ENCODE measurements around the gene OPCML. TPM values are rescaled to one million over a fixed set of nuclear protein-coding genes. Genes with fewer than 3 reads are reported as not detected.

The OPCML gene
- total RNA-seq, 5 donors from 2014 or later (not counting 1 experiment from before 2014, with no cell fraction given), result not detected

GRCh38 chr11:133243832-133244231, 288.5 kb downstream of the OPCML start:
- no peaks in the 10 kb centered on the region for H3K9me3 ChIP-seq
- H3K36me3 ChIP-seq (ENCODE audit: control insufficient read depth in 2 of 2, extremely low read depth in 1 of 2, insufficient read depth in 1 of 2, low read length in 1 of 2), result no peaks in the 10 kb centered on the region
- 49% methylated on average over 2 of the region's 3 CpGs for WGBS (ENCODE audit: insufficient coverage)
- Mint-ChIP-seq H3K36me3 (no peaks in the 10 kb centered on the region), H3K27ac (no peak overlapping the region), H3K27me3 (peaks cover 2 to 5% of the 10 kb centered on the region in 2 donors), H3K4me1 (no peaks in the 10 kb centered on the region), H3K4me3 (no peak overlapping the region), H3K9me3 (peaks cover 0 to 9% (median 5%) of the 10 kb centered on the region in 3 donors)
- H3K4me1 ChIP-seq (ENCODE audit: control insufficient read depth in 1 of 2, extremely low read depth in 1 of 2, insufficient read depth in 2 of 2, low read length in 2 of 2), result no peaks in the 10 kb centered on the region
- POLR2A ChIA-PET, result no interaction called here
- CTCF ChIA-PET, result no interaction called here
- no peak overlapping the region for H3K27ac ChIP-seq (ENCODE audit: low read length)
- no peak overlapping the region for H3K4me3 ChIP-seq (ENCODE audit: control insufficient read depth in 1 of 2, extremely low read depth in 1 of 2, low read length in 1 of 2)
- no peaks in the 10 kb centered on the region for H3K27me3 ChIP-seq (replicated peaks in 1 of 2; ENCODE audit: control insufficient read depth in 2 of 2, extremely low read depth in 1 of 2, insufficient read depth in 2 of 2, low read length in 1 of 2)
- no peak for ATAC-seq (replicated peaks in 1 of 4)
- no peak for DNase-seq

- Histone ChIP-seq H3K27me3 (replicated peaks in 1 of 2; ENCODE audit: control insufficient read depth in 2 of 2, extremely low read depth in 1 of 2, insufficient read depth in 2 of 2, low read length in 1 of 2) (no peaks in the 10 kb centered on the region), H3K4me3 (ENCODE audit: control insufficient read depth in 1 of 2, extremely low read depth in 1 of 2, low read length in 1 of 2) (no peak overlapping the region), H3K36me3 (ENCODE audit: control insufficient read depth in 2 of 2, extremely low read depth in 1 of 2, insufficient read depth in 1 of 2, low read length in 1 of 2) (no peaks in the 10 kb centered on the region), H3K4me1 (ENCODE audit: control insufficient read depth in 1 of 2, extremely low read depth in 1 of 2, insufficient read depth in 2 of 2, low read length in 2 of 2) (no peaks in the 10 kb centered on the region), H3K27ac (ENCODE audit: low read length) (no peak overlapping the region), H3K9me3 (no peaks in the 10 kb centered on the region)
- WGBS (ENCODE audit: insufficient coverage), result no CpG with 5 or more reads among the region's 10 CpGs
- H3K4me3 Mint-ChIP-seq, result no peak overlapping the region
- no peaks in the 10 kb centered on the region for H3K36me3 Mint-ChIP-seq
- peaks cover 2 to 5% of the 10 kb centered on the region in 2 donors for H3K27me3 Mint-ChIP-seq
- ChIA-PET CTCF (no interaction called here), POLR2A (no interaction called here)
- no peak overlapping the region for H3K27ac Mint-ChIP-seq
- ATAC-seq (replicated peaks in 1 of 4) (no peak), DNase-seq (no peak)
- H3K4me1 Mint-ChIP-seq, result no peaks in the 10 kb centered on the region
- peaks cover 0 to 5% (median 5%) of the 10 kb centered on the region in 3 donors for H3K9me3 Mint-ChIP-seq
Observed at GRCh38 chr11:133240908-133241655, 291.2 kb downstream of the OPCML start.

DNA sequence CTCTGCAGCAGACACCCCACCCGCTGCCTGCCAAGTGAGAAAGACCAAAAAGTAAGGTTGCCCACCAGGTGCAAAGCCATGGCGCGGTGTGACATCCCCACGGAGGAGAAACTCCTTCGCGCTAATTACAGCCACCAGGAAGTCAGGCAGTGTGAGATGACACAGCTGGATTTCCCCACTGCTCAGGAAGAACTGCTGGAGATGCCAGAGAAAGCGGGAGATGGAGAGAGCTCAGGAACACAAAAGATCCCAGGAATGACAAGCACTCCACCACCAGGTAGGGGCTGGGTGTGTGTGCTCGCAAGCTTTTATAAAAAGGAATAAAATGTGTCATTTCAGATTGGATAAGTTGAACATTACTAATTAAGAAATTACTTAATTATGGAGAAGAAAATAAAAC, 292.7 kb downstream of the OPCML start:
- H3K9me3 ChIP-seq, result no peaks in the 10 kb centered on the region
- POLR2A ChIA-PET, result no interaction called here
- no peak overlapping the region for H3K4me3 Mint-ChIP-seq
- H3K4me1 Mint-ChIP-seq, result no peaks in the 10 kb centered on the region
- no peaks in the 10 kb centered on the region for H3K27me3 ChIP-seq (replicated peaks in 1 of 2; ENCODE audit: control insufficient read depth in 2 of 2, extremely low read depth in 1 of 2, insufficient read depth in 2 of 2, low read length in 1 of 2)
- H3K4me3 ChIP-seq (ENCODE audit: control insufficient read depth in 1 of 2, extremely low read depth in 1 of 2, low read length in 1 of 2), result no peak overlapping the region
- H3K4me1 ChIP-seq (ENCODE audit: control insufficient read depth in 1 of 2, extremely low read depth in 1 of 2, insufficient read depth in 2 of 2, low read length in 2 of 2), result no peaks in the 10 kb centered on the region
- H3K36me3 ChIP-seq (ENCODE audit: control insufficient read depth in 2 of 2, extremely low read depth in 1 of 2, insufficient read depth in 1 of 2, low read length in 1 of 2), result no peaks in the 10 kb centered on the region
- DNase-seq (no peak), ATAC-seq (replicated peaks in 1 of 4) (no peak)
- peaks cover 0 to 10% (median 6%) of the 10 kb centered on the region in 3 donors for H3K9me3 Mint-ChIP-seq
- 93% methylated on average over 7 of the region's 8 CpGs for WGBS (ENCODE audit: insufficient coverage)
- no peak overlapping the region for H3K27ac Mint-ChIP-seq
- H3K36me3 Mint-ChIP-seq, result no peaks in the 10 kb centered on the region
- no peak overlapping the region for H3K27ac ChIP-seq (ENCODE audit: low read length)
- H3K27me3 Mint-ChIP-seq, result peaks cover 2 to 5% of the 10 kb centered on the region in 2 donors
- CTCF ChIA-PET, result no interaction called here

- Mint-ChIP-seq H3K36me3 (no peaks in the 10 kb centered on the region), H3K9me3 (peaks cover 3 to 12% (median 11%) of the 10 kb centered on the region in 3 donors), H3K27ac (no peak overlapping the region), H3K27me3 (peaks cover 2 to 5% of the 10 kb centered on the region in 2 donors), H3K4me1 (no peaks in the 10 kb centered on the region), H3K4me3 (no peak overlapping the region)
- no peaks in the 10 kb centered on the region for H3K9me3 ChIP-seq
- H3K27ac ChIP-seq (ENCODE audit: low read length), result no peak overlapping the region
- WGBS (ENCODE audit: insufficient coverage), result 83% methylated on average over 5 of the region's 10 CpGs
- CTCF ChIA-PET, result no interaction called here
- H3K27me3 ChIP-seq (replicated peaks in 1 of 2; ENCODE audit: control insufficient read depth in 2 of 2, extremely low read depth in 1 of 2, insufficient read depth in 2 of 2, low read length in 1 of 2), result no peaks in the 10 kb centered on the region
- ATAC-seq (replicated peaks in 1 of 4), result no peak
- no peak for DNase-seq
- H3K36me3 ChIP-seq (ENCODE audit: control insufficient read depth in 2 of 2, extremely low read depth in 1 of 2, insufficient read depth in 1 of 2, low read length in 1 of 2), result no peaks in the 10 kb centered on the region
- no peaks in the 10 kb centered on the region for H3K4me1 ChIP-seq (ENCODE audit: control insufficient read depth in 1 of 2, extremely low read depth in 1 of 2, insufficient read depth in 2 of 2, low read length in 2 of 2)
- no peak overlapping the region for H3K4me3 ChIP-seq (ENCODE audit: control insufficient read depth in 1 of 2, extremely low read depth in 1 of 2, low read length in 1 of 2)
- POLR2A ChIA-PET, result no interaction called here
Observed at GRCh38 chr11:133238495-133238894, 293.8 kb downstream of the OPCML start.

DNA sequence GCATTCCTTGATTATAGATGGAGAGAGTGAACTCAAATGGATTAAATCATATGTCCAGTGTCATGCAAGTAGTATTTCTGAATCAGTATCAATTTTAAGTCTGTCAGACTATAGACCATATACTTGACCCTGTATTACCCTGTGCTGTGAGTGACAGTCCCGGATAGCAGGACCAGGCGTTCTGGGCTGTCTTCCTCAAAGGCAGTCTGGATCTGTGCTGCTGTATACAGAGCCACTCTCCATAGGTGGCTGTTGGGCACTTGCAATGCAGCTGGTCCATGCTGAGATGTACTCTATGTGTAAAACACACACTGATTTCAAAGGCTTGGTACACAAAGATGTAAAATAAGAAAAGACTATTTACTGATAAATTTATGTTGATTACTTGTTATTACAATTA, 294.3 kb downstream of the OPCML start:
- CTCF ChIA-PET, result no interaction called here

GRCh38 chr11:133235381-133235780, 296.9 kb downstream of the OPCML start:
- WGBS (ENCODE audit: insufficient coverage), result no CpG with 5 or more reads among the region's 3 CpGs
- ChIA-PET POLR2A (no interaction called here), CTCF (no interaction called here)
- no peak overlapping the region for H3K4me3 ChIP-seq (ENCODE audit: control insufficient read depth in 1 of 2, extremely low read depth in 1 of 2, low read length in 1 of 2)
- H3K27me3 ChIP-seq (replicated peaks in 1 of 2; ENCODE audit: control insufficient read depth in 2 of 2, extremely low read depth in 1 of 2, insufficient read depth in 2 of 2, low read length in 1 of 2), result peaks cover 2 to 3% of the 10 kb centered on the region in 2 experiments
- H3K36me3 Mint-ChIP-seq, result no peaks in the 10 kb centered on the region
- H3K36me3 ChIP-seq (ENCODE audit: control insufficient read depth in 2 of 2, extremely low read depth in 1 of 2, insufficient read depth in 1 of 2, low read length in 1 of 2), result no peaks in the 10 kb centered on the region
- H3K4me1 ChIP-seq (ENCODE audit: control insufficient read depth in 1 of 2, extremely low read depth in 1 of 2, insufficient read depth in 2 of 2, low read length in 2 of 2), result no peaks in the 10 kb centered on the region
- ATAC-seq (replicated peaks in 1 of 4) (no peak), DNase-seq (no peak)
- no peaks in the 10 kb centered on the region for H3K4me1 Mint-ChIP-seq
- H3K27ac ChIP-seq (ENCODE audit: low read length), result no peak overlapping the region
- no peak overlapping the region for H3K4me3 Mint-ChIP-seq
- no peaks in the 10 kb centered on the region for H3K27me3 Mint-ChIP-seq
- H3K9me3 Mint-ChIP-seq, result peaks cover 7 to 8% (median 7%) of the 10 kb centered on the region in 3 donors
- no peaks in the 10 kb centered on the region for H3K9me3 ChIP-seq
- no peak overlapping the region for H3K27ac Mint-ChIP-seq

More for the DNA sequence above, 294.3 kb downstream of the OPCML start:
- H3K9me3 Mint-ChIP-seq, result peaks cover 4 to 12% (median 11%) of the 10 kb centered on the region in 3 donors
- no peak overlapping the region for H3K27ac Mint-ChIP-seq
- Histone ChIP-seq H3K27ac (ENCODE audit: low read length) (no peak overlapping the region), H3K4me3 (ENCODE audit: control insufficient read depth in 1 of 2, extremely low read depth in 1 of 2, low read length in 1 of 2) (no peak overlapping the region), H3K27me3 (replicated peaks in 1 of 2; ENCODE audit: control insufficient read depth in 2 of 2, extremely low read depth in 1 of 2, insufficient read depth in 2 of 2, low read length in 1 of 2) (no peaks in the 10 kb centered on the region), H3K9me3 (no peaks in the 10 kb centered on the region), H3K4me1 (ENCODE audit: control insufficient read depth in 1 of 2, extremely low read depth in 1 of 2, insufficient read depth in 2 of 2, low read length in 2 of 2) (no peaks in the 10 kb centered on the region), H3K36me3 (ENCODE audit: control insufficient read depth in 2 of 2, extremely low read depth in 1 of 2, insufficient read depth in 1 of 2, low read length in 1 of 2) (no peaks in the 10 kb centered on the region)
- DNase-seq (no peak), ATAC-seq (replicated peaks in 1 of 4) (no peak)
- H3K4me1 Mint-ChIP-seq, result no peaks in the 10 kb centered on the region
- POLR2A ChIA-PET, result no interaction called here
- no peak overlapping the region for H3K4me3 Mint-ChIP-seq
- peaks cover 2 to 5% of the 10 kb centered on the region in 2 donors for H3K27me3 Mint-ChIP-seq
- no peaks in the 10 kb centered on the region for H3K36me3 Mint-ChIP-seq
- 86% methylated on average over 2 of the region's 2 CpGs for WGBS (ENCODE audit: insufficient coverage)
